ENCODE results near the gene TBC1D2B.
A peak's percentile ranks its signal among the peaks of the same experiment; 100 is the strongest.

TBC1D2B gene

DNA sequence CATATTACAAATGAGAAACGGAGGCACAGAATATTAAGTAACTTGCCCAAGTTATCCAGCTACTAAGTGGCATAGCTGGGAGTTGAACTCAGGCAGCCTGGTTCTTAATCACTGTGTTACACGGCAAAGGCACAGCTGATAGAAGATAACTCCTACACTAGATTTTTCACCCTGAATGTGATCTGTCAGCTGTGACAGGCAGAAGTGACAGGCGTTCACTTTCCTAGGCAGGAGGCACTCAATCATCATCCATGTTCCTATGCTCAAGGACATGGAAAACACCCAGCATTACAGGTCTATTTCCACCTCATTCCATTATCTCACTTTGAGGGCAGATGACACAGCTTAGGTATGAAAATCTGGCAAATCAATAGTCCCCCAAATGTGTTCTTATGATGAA, 35.6 kb downstream of the TBC1D2B start:
- in situ Hi-C loops (cut with MboI; ENCODE audit: low pct_unique_long_range_greater_than_20kb, low sequenced_read_pairs), result no loop called here
- no peak for DNase-seq

- no peak for DNase-seq
- in situ Hi-C loops (cut with MboI; ENCODE audit: low pct_unique_long_range_greater_than_20kb, low sequenced_read_pairs), result no loop called here
Observed at GRCh38 chr15:78040653-78041244, 36.8 kb downstream of the TBC1D2B start.

DNA sequence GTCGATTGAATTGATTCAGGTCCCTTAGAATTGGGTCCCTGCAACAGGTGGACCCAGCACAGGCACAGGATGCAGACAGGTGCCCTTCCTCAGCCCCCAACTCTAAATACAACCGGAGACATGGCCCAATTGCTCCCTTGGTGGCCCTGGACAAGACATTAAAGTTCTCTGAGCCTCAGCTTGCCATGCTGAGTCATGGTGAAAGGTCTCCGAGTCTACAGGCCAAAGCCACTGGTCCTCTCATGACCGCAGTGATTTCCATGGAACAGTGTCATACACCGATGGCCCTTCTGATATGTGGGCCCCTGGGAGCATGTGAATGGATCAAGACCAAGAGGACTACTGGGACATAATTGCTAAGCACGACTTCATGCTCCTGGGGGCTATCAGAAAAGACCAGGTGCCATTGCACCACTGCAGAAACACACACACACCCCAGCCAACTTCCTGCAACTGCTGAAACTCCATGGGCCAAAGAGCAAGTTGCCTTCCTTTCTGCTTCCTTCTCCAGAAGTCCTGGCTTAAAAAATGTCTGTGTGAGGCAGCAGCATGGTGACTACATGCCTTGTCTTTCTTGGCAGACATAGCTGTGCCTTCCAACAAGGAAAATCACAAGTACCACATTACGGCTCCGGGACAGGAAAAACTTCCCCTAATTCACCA, 38.8 kb downstream of the TBC1D2B start:
- in situ Hi-C loops (cut with MboI; ENCODE audit: low pct_unique_long_range_greater_than_20kb, low sequenced_read_pairs), result no loop called here
- no peak for DNase-seq

DNA sequence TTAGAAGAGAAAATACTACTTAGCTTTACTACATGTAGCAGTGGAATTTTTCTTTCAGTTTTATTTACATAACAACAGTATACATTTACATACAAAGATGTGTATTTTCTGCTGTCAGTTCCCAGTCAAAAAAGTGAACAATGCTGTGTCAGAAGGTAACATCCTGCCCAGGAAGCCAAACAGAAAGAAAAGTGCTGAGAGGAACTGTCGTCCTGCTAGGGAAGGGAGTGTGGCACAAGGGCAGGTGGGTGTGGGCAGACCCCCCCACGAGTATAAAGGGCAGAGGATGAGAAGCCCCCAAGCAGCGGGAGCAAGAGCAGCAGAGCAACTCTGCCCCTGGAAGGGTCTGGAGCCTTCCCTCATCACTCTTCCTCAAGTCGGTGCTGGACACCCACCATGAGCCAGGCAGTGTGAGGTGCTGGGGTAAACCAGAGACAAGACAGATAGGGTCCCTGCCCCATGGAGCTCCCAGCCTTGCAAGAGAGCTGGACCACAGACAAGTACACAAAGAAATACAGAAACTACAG, 39.7 kb downstream of the TBC1D2B start:
- in situ Hi-C loops (cut with MboI; ENCODE audit: low pct_unique_long_range_greater_than_20kb, low sequenced_read_pairs), result no loop called here
- DNase-seq, result no peak

DNA sequence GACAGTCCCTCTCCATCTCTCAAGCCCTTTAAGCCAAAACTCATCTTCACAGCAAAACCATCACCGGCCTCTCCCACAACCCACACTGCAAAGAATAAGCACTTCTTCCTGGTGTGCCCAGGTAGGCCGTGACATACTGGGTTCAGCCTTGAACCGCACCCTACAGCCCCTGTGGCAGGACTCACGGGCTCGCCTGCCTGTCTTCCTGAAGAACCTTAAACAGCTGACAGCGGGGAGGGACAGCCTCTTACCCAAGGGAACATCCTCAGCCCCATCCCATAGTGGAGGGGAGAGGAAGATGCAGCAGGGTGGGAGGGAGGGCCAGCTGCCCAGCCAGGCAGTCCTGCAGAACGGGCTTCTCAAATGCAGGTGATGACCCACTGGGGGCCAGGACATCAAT, 40.2 kb downstream of the TBC1D2B start:
- in situ Hi-C loops (cut with MboI; ENCODE audit: low pct_unique_long_range_greater_than_20kb, low sequenced_read_pairs), result no loop called here

DNA sequence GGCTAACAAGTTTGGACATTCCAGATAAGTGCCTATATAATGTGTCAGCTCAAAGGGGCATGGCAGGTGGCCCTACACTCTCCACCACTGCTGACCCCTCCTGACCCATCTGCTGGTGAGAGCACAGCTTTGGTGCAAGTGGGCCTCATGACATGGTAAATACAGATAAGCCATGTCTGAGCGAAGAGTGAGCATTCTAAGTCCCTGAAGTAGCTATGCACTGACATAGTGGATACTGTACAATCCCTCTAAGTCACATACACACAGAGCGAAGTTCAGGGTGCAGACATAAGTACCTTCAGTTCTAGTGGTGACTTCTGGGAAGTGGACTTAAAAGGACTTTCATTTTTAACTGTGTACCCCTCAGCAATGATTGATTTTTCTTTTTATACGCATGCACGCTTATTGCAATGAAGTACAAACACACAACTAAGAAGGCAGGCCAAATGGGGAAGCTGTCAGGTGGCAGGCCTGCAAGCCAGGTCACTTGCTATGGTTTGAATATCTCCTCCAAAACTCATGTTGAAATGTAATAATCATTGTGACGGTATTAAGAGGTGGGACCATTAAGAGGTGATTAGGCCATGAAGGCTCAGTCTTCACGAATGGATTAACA, 41.5 kb downstream of the TBC1D2B start:
- in situ Hi-C loops (cut with MboI; ENCODE audit: low pct_unique_long_range_greater_than_20kb, low sequenced_read_pairs), result no loop called here
- DNase-seq, result no peak

More for the DNA sequence above, 40.2 kb downstream of the TBC1D2B start:
- no peak for DNase-seq

DNA sequence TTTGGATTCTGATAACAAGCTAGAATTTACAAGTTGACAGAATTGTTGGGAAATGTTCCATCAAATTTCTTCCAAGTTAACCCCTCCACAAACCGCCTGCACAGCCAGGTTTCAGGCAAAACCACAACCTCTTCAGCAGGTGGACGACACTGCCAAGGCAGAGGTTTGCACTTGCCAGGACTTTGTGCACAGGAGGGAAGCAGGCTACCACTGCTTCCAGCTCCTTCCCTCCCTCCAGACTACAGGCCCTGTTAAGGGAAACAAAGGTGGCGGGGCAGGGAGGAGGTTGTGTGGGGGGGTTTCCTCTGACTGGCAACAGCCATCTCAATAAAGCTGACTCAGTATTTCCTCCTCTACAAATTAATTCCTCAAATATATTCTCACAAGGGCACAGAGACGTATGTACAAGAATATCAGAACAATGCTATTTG, 42.2 kb downstream of the TBC1D2B start:
- DNase-seq, result peak; percentile 89
- in situ Hi-C loops (cut with MboI; ENCODE audit: low pct_unique_long_range_greater_than_20kb, low sequenced_read_pairs), result no loop called here

- peak; percentile 90 for DNase-seq
- in situ Hi-C loops (cut with MboI; ENCODE audit: low pct_unique_long_range_greater_than_20kb, low sequenced_read_pairs), result no loop called here
Observed at GRCh38 chr15:78034495-78035191, 42.9 kb downstream of the TBC1D2B start.

DNA sequence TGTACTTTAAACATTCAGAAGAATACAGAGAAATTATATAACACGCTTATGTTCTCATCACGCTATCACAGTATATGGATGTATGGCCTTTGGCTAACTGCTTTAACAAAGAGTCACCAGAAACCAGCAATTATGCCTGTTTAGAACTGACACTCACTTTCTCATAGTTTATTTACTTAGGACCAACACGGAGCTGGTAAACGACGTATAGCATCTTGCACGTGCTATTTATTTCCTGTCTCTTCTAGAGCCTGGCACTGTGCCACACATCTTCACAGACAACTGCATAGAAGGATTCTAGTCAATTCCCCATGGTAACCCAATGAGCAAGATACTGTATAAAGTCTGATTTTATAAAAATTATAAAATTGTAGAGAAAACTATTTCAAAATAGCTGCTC, 43.6 kb downstream of the TBC1D2B start:
- DNase-seq, result no peak
- in situ Hi-C loops (cut with MboI; ENCODE audit: low pct_unique_long_range_greater_than_20kb, low sequenced_read_pairs), result no loop called here

DNA sequence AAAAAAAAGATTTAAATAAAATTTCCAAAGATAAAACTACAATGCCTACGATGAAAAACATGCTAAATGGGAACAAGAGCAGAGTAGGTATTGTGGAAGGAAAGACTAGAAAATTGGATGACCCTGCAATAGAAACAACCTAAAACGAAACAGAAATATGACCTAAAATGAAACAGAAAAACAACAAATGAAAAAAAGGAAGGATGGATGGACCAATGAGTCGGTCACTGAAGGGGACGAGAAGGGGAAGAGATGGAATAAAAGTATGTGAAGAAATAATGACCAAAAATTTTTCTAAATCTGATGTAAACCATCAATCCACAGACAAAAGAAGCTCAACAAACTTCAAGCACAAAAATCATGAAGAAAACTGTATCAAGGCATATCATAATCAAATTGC, 44.8 kb downstream of the TBC1D2B start:
- in situ Hi-C loops (cut with MboI; ENCODE audit: low pct_unique_long_range_greater_than_20kb, low sequenced_read_pairs), result no loop called here
- no peak for DNase-seq

DNA sequence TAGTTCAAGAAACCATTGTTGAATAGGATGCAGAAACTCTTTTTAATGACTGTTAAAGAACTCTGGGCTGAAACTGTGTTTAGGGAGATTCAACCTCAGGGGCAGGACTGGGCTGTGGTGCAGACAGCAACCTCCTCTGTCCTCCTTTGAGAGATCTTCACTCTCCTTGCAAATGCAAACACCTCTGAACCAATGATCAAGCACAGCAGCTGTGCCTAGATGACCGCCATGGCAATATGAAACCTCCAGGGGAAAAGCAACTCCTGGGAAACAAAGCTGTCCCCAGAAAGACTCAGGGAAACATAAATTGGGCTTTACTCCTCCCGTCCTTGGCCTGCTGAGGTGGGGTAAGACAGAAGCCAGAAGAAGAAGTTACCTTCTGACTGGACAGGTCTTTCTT, 52.6 kb downstream of the TBC1D2B start:
- in situ Hi-C loops (cut with MboI; ENCODE audit: low pct_unique_long_range_greater_than_20kb, low sequenced_read_pairs), result no loop called here
- no peak for DNase-seq

DNA sequence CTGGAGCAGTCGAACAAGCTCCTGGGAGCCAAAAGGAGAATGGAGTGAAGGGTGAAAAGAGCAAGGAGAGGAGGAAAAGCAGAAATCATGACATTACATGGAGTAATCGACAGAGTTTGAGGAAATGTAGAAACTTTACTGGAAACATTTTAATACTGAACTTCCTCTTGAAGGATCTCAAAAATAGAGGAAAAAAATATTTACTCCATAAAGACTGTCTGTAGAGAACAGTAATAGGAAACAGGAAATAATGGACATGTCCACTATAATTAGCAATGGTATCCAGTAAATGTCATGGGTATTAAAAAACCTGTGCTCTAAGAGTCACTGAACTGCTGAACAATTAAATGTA, 53.0 kb downstream of the TBC1D2B start:
- in situ Hi-C loops (cut with MboI; ENCODE audit: low pct_unique_long_range_greater_than_20kb, low sequenced_read_pairs), result no loop called here

DNA sequence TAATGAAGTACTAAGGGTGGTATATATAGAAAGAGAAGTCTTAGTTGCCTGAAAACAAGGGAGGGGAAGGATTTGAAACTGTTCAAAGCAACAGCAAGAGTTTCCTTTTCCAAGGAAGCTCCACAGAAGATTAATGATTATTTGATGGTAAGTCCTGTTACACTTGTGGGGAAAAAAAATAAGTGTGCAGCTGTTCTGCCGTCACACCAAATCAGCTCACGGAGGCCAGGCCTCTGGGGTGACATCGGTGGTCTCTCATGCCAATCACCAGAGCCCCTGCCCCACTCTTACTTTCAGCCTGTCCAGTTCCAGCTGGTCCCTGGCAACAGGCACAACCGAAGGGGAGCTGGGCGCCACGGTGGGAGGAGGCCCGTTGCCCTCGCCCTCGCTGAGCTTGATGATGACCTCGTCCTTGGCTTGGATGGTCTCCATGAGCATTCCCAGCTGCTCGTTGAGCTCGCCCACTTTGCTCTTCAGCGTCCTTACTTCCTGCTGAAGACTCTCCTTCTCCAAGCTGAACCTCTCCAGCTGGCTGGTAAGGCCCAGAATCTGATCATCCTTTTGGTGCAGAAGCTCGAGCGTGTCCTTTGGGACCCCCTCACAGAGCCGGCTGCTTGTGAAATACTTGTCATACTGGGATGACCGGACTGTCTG, 53.5 kb downstream of the TBC1D2B start:
- in situ Hi-C loops (cut with MboI; ENCODE audit: low pct_unique_long_range_greater_than_20kb, low sequenced_read_pairs), result no loop called here

More for the DNA sequence above, 53.0 kb downstream of the TBC1D2B start:
- DNase-seq, result no peak

GRCh38 chr15:78023081-78023665, 54.3 kb downstream of the TBC1D2B start:
- no peak for DNase-seq
- in situ Hi-C loops (cut with MboI; ENCODE audit: low pct_unique_long_range_greater_than_20kb, low sequenced_read_pairs), result no loop called here

More for the DNA sequence above, 53.5 kb downstream of the TBC1D2B start:
- DNase-seq, result no peak

GRCh38 chr15:78021761-78022160, 55.8 kb downstream of the TBC1D2B start:
- no peak for DNase-seq
- in situ Hi-C loops (cut with MboI; ENCODE audit: low pct_unique_long_range_greater_than_20kb, low sequenced_read_pairs), result no loop called here

GRCh38 chr15:78020007-78020406, 57.5 kb downstream of the TBC1D2B start:
- in situ Hi-C loops (cut with MboI; ENCODE audit: low pct_unique_long_range_greater_than_20kb, low sequenced_read_pairs), result no loop called here
- DNase-seq, result no peak

DNA sequence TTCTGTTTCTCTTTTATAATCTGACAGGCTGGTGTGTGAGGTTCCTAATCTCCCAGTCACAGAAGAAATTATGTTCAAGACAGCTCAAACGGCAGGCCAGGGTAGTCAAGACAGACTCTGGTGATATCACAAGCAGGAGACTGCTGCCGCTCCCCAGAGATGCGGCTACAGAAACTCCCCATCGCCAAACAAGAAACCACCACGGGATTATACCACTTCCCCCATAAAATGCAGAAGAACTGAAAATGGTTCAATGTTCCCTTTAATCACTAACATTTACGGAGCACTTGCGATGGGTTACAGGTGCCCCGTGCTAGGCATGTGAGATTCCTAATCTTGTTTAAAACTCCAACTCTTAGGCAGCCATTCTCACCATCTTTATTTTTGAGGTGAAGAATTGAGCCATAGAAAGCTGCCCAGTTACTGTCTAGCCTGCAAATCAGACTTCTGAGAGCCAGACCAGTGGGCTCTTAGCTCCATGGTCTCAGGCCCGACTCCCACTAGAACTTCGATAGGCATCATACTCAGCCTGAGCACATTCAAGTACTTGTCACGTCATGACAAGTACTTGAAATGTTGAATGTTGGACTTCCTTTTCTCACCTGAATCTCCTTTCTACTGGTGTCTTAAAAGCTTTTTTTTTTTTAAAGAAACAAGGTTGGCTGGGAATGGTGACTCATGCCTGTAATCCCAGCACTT, 58.4 kb downstream of the TBC1D2B start:
- peak; percentile 96 for DNase-seq
- in situ Hi-C loops (cut with MboI; ENCODE audit: low pct_unique_long_range_greater_than_20kb, low sequenced_read_pairs), result no loop called here

DNA sequence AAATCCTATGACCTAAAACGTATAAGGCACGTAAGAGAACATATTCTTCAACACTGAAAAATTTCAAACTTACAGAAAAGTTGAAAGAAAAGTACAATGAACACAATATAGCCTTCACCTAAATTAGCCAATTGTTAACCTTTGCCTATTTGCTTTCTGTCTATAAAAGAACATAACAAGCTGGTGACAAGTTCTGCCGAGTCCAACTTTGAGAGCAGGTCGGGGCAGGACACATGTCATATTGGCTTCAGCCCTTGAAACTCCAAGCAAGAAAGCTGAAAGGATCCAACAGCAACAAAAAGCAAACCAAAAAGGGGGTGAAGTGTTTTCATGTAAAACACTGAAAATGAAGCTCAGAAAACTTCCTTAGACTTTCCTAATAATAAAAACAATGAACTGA, 59.1 kb downstream of the TBC1D2B start:
- no peak for DNase-seq
- in situ Hi-C loops (cut with MboI; ENCODE audit: low pct_unique_long_range_greater_than_20kb, low sequenced_read_pairs), result no loop called here

- no peak for DNase-seq
- in situ Hi-C loops (cut with MboI; ENCODE audit: low pct_unique_long_range_greater_than_20kb, low sequenced_read_pairs), result no loop called here
Observed at GRCh38 chr15:78016860-78017259, 60.7 kb downstream of the TBC1D2B start.

Measured in KBM-7 (cell line).